Vagina (tissue), 2 donors: ENCODE data around the gene NUP35. TPM values are rescaled to one million over a fixed set of nuclear protein-coding genes. Genes with fewer than 3 reads are reported as not detected.

ENCODE experiments used
- DNase-seq, 2 donors: peaks; one replicate each; pipeline ENCODE4 v3.0.0-alpha.2; 2017; ENCODE audit errors: extremely low spot score in 2 of 2
- H3K27ac ChIP-seq: fragments of 200-600 bp; sonication (generic); one replicate; pipeline ENCODE4 v1.5.1; 2019
- H3K27me3 ChIP-seq: fragments of 200-600 bp; sonication (generic); one replicate; pipeline ENCODE4 v1.5.1; 2019
- H3K36me3 ChIP-seq, 2 donors: fragments of 200-600 bp; sonication (generic); one replicate each; pipeline ENCODE4 v1.5.1; 2017 to 2019
- H3K4me1 ChIP-seq: fragments of 200-600 bp; sonication (generic); one replicate; pipeline ENCODE4 v1.5.1; 2019
- H3K4me3 ChIP-seq, 2 donors: fragments of 200-600 bp; sonication (generic); 1 replicate in 1 of 2; 2 replicates in 1 of 2; pipeline ENCODE4 v1.5.1; 2016 to 2019
- H3K9me3 ChIP-seq: fragments of 200-600 bp; sonication (generic); one replicate; pipeline ENCODE4 v1.5.1; 2019
- POLR2A ChIP-seq, 2 donors: fragments of 450-650 bp; IDR thresholded peaks; one replicate each; pipeline ENCODE4 v1.6.1; 2017; ENCODE audit warnings: antibody characterized with exemption in 2 of 2, mild to moderate bottlenecking in 2 of 2, moderate library complexity in 2 of 2
- POLR2AphosphoS5 ChIP-seq, 2 donors: sonication (generic); formaldehyde crosslinking; IDR thresholded peaks; one replicate each; pipeline ENCODE4 v1.9.0; 2017; ENCODE audit warnings: antibody characterized with exemption in 2 of 2, mild to moderate bottlenecking in 2 of 2, low read depth in 1 of 2; ENCODE audit not compliant: insufficient read depth in 1 of 2
- intact Hi-C: fragments of 100-400 bp; cut with DNase I; formaldehyde crosslinking; loops from one replicate; pipeline ENCODE4 v1.15.1; 2023
- total RNA-seq: library from RNA; depleted of rRNA; stranded (reverse); fragments of >200 nt; gene quantifications from one replicate; pipeline ENCODE4 v1.2.3, GENCODE V29; 2016
- TF ChIP-seq, protein P1 (sequence below), 3 experiments: fragments of 450-650 bp in 2 of 3; fragments of 200-600 bp in 1 of 3; sonication (generic) in 1 of 3; IDR thresholded peaks; one replicate each; pipeline ENCODE4 v1.5.1; 2017 to 2019; ENCODE audit warnings: antibody characterized with exemption in 3 of 3, mild to moderate bottlenecking in 2 of 3, moderate library complexity in 2 of 3

The NUP35 gene
- total RNA-seq, 1 donor from 2014 or later, result 18.4 TPM

DNA sequence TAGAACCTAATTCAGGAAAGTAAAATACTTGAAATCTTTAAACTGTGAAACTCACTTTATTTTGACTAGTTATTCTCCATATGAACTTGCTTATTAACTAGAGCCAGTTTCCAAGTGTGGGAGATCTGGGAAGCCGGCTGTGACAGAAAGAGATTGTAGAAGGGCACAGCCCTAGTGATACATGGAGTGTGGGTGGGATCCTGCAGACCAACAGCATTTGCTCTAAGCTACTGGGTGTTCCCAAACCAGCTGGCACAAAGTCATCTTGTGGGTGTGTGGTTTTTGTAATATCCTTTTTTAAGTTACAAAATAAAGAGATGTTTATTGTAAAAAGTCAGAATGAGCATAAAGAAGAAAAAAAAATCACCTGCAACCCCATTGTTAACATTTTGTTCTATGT, 42.3 kb upstream of the NUP35 start:
- TF ChIP-seq POLR2AphosphoS5 (IDR thresholded peaks at IDR 0.05; ENCODE audit: insufficient read depth in 1 of 2, low read depth in 1 of 2) (no peak), POLR2A (IDR thresholded peaks at IDR 0.05) (no peak)
- TF ChIP-seq, protein P1, sequence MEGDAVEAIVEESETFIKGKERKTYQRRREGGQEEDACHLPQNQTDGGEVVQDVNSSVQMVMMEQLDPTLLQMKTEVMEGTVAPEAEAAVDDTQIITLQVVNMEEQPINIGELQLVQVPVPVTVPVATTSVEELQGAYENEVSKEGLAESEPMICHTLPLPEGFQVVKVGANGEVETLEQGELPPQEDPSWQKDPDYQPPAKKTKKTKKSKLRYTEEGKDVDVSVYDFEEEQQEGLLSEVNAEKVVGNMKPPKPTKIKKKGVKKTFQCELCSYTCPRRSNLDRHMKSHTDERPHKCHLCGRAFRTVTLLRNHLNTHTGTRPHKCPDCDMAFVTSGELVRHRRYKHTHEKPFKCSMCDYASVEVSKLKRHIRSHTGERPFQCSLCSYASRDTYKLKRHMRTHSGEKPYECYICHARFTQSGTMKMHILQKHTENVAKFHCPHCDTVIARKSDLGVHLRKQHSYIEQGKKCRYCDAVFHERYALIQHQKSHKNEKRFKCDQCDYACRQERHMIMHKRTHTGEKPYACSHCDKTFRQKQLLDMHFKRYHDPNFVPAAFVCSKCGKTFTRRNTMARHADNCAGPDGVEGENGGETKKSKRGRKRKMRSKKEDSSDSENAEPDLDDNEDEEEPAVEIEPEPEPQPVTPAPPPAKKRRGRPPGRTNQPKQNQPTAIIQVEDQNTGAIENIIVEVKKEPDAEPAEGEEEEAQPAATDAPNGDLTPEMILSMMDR (IDR thresholded peaks at IDR 0.05), result no peak
- H3K27me3 ChIP-seq, result no peaks in the 10 kb centered on the region
- no peaks in the 10 kb centered on the region for H3K36me3 ChIP-seq
- peaks cover 10% of the 10 kb centered on the region for H3K4me1 ChIP-seq
- intact Hi-C loops, result no loop called here
- no peaks in the 10 kb centered on the region for H3K9me3 ChIP-seq
- no peak for DNase-seq
- H3K27ac ChIP-seq, result no peak overlapping the region
- H3K4me3 ChIP-seq, result no peak overlapping the region

DNA sequence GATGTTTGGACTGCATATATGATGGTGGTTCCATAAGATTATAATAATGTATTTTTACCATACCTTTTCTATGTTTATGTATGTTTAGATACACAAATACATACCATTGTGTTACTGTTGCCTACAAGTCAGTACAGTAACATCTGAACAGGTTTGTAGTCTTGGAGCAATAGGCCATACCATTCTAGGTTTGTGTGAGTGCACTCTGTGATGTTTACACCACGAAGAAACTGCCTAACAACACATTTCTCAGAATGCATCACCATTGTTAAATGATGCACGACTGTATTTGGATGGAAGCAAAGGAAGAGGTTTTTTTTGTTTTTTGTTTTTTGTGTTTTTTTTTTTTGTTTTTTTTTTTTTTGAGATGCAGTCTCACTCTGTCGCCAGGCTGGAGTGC, 36.2 kb upstream of the NUP35 start:
- H3K4me1 ChIP-seq, result no peaks in the 10 kb centered on the region
- TF ChIP-seq POLR2A (IDR thresholded peaks at IDR 0.05), result no peak
- TF ChIP-seq, protein P1 (IDR thresholded peaks at IDR 0.05), result no peak
- no peak for TF ChIP-seq POLR2AphosphoS5 (IDR thresholded peaks at IDR 0.05; ENCODE audit: insufficient read depth in 1 of 2, low read depth in 1 of 2)
- no peaks in the 10 kb centered on the region for H3K36me3 ChIP-seq
- DNase-seq, result no peak
- no peaks in the 10 kb centered on the region for H3K9me3 ChIP-seq
- H3K27me3 ChIP-seq, result no peaks in the 10 kb centered on the region
- intact Hi-C loops, result no loop called here
- no peak overlapping the region for H3K27ac ChIP-seq
- H3K4me3 ChIP-seq, result no peak overlapping the region

DNA sequence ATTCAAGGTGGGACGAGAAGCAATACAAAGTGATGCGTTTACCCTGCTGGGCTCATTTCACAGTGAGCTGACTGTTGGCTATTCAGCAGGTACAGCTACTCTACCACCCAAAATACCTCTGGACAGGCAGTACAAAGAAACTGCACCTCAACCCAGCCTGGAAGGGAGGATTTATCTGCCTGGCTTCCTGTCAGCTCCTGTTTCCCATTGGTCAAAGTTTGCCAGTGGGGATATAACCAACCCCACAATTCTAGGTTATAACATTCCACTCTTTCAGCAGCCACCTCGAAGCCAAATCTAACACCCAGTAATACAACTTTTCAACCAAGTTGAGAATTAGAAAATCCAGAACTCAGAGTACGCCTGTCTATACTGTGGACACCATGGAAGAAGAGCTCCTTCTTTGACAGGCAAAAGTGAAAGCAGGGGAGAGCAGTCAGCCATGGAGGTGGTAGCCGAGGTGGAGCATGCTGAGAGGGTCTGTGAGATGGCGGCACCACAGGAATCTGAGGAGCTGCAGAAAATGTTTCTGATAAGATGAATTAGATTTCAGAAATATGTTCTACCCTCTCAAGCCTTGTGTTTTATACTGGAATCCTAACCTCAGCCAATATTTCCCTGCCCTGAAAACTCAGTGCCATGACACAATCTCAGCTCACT, 34.9 kb upstream of the NUP35 start:
- no peaks in the 10 kb centered on the region for H3K27me3 ChIP-seq
- no peaks in the 10 kb centered on the region for H3K36me3 ChIP-seq
- TF ChIP-seq POLR2A (IDR thresholded peaks at IDR 0.05) (no peak), POLR2AphosphoS5 (IDR thresholded peaks at IDR 0.05; ENCODE audit: insufficient read depth in 1 of 2, low read depth in 1 of 2) (no peak)
- TF ChIP-seq, protein P1 (IDR thresholded peaks at IDR 0.05), result no peak
- intact Hi-C loops, result no loop called here
- H3K27ac ChIP-seq, result no peak overlapping the region
- no peaks in the 10 kb centered on the region for H3K4me1 ChIP-seq
- no peak overlapping the region for H3K4me3 ChIP-seq
- DNase-seq, result no peak
- no peaks in the 10 kb centered on the region for H3K9me3 ChIP-seq

DNA sequence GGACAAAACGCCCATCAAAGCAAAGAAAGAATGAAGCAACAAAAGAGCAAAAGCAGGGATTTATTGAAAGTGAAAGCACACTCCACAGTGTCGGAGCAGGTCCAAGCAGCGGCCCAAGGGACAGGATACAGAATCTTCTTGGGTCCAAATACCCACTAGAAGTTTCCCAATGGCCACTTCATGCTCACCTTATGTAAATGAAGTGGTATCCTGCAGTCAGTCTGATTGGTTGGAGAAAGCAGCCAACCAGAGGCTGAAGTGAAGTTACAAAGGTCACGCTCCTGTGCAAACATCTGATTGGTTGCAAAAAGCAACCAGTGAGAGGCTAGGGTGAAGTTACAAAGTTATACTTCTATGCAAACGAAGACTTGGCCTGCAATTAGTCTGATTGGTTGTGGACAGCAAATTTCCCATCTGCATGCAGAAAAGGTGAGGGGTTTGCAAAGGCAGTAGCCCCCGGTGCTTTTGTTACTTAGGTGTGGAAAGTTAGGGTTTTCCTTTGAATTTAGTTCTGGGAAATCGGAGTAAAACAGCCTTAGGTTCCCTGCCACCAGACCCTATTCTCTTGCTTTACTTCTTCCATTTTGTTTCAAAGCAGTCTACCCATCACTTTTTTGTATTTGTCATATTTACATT, 32.8 kb upstream of the NUP35 start:
- intact Hi-C loops, result no loop called here
- Histone ChIP-seq H3K9me3 (no peaks in the 10 kb centered on the region), H3K27ac (no peak overlapping the region), H3K4me3 (no peak overlapping the region), H3K27me3 (no peaks in the 10 kb centered on the region), H3K4me1 (no peaks in the 10 kb centered on the region), H3K36me3 (no peaks in the 10 kb centered on the region)
- DNase-seq, result no peak
- TF ChIP-seq, protein P1 (IDR thresholded peaks at IDR 0.05), result no peak
- TF ChIP-seq POLR2AphosphoS5 (IDR thresholded peaks at IDR 0.05; ENCODE audit: insufficient read depth in 1 of 2, low read depth in 1 of 2), result no peak
- no peak for TF ChIP-seq POLR2A (IDR thresholded peaks at IDR 0.05)

DNA sequence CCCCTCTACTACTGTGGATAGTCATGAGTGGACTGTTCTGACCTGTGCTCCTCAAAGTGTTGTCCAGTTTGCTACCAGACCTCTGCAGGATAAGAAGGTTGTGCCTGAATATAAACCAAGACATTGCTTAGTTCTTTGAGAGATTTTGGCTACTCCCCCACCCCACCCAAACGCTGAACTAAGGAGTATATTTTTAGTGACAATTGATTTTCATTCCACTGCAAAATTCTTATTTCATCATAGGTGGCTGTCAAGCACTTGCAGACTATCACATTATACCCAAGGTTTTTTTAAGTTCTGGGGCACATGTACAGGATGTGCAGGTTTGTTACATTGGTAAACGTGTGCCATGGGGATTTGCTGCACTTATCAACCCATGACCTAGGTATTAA, 32.3 kb upstream of the NUP35 start:
- no peak for DNase-seq
- H3K9me3 ChIP-seq, result no peaks in the 10 kb centered on the region
- TF ChIP-seq, protein P1 (IDR thresholded peaks at IDR 0.05), result no peak
- TF ChIP-seq POLR2A (IDR thresholded peaks at IDR 0.05) (no peak), POLR2AphosphoS5 (IDR thresholded peaks at IDR 0.05; ENCODE audit: insufficient read depth in 1 of 2, low read depth in 1 of 2) (no peak)

More for the DNA sequence above, 32.3 kb upstream of the NUP35 start:
- H3K27me3 ChIP-seq, result no peaks in the 10 kb centered on the region
- intact Hi-C loops, result no loop called here
- no peak overlapping the region for H3K27ac ChIP-seq
- H3K4me1 ChIP-seq, result no peaks in the 10 kb centered on the region
- H3K36me3 ChIP-seq, result no peaks in the 10 kb centered on the region
- H3K4me3 ChIP-seq, result no peak overlapping the region
